Gastrocnemius medialis (tissue), 4 donors: ENCODE results near the gene RAD23A.

Experiments used
- POLR2A ChIP-seq, 2 donors: fragments of 450-650 bp; IDR thresholded peaks; one replicate each; pipeline ENCODE4 v1.6.1; 2017; ENCODE audit warnings: antibody characterized with exemption in 2 of 2, mild to moderate bottlenecking in 2 of 2, moderate library complexity in 2 of 2
- TF ChIP-seq, protein P1 (sequence below), 5 experiments: fragments of 450-650 bp in 3 of 5; fragments of 200-600 bp in 2 of 5; sonication (generic) in 2 of 5; IDR thresholded peaks in 4 of 5; conservative IDR thresholded peaks in 1 of 5; 1 replicate in 4 of 5; 2 replicates in 1 of 5; pipeline ENCODE4 v1.5.1; 2016 to 2019; ENCODE audit warnings: antibody characterized with exemption in 5 of 5, mild to moderate bottlenecking in 3 of 5, moderate library complexity in 3 of 5

DNA sequence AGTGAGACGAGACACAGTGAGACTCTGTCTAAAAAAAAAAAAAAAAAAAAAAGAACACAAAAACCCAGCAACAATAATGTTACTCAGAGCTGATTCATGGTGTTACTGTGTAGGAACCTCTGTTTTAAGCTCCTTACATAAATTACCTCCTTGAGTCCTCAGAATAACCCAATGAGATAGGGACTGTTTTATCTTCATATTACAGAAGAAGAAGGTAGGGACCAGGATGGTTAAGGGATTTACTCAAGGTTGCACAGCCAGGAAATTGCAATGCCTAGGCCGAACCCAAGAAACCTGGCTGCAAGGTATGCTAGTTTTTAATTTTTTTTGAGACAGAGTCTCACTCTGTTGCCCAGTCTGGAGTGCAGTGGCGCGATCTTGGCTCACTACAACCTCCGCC lies 22.2 kb downstream of the RAD23A start:
- TF ChIP-seq, protein P1, sequence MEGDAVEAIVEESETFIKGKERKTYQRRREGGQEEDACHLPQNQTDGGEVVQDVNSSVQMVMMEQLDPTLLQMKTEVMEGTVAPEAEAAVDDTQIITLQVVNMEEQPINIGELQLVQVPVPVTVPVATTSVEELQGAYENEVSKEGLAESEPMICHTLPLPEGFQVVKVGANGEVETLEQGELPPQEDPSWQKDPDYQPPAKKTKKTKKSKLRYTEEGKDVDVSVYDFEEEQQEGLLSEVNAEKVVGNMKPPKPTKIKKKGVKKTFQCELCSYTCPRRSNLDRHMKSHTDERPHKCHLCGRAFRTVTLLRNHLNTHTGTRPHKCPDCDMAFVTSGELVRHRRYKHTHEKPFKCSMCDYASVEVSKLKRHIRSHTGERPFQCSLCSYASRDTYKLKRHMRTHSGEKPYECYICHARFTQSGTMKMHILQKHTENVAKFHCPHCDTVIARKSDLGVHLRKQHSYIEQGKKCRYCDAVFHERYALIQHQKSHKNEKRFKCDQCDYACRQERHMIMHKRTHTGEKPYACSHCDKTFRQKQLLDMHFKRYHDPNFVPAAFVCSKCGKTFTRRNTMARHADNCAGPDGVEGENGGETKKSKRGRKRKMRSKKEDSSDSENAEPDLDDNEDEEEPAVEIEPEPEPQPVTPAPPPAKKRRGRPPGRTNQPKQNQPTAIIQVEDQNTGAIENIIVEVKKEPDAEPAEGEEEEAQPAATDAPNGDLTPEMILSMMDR (IDR thresholded peaks at IDR 0.05 in 4 of 5, conservative IDR thresholded peaks at IDR 0.05 in 1 of 5) = no peak
- no peak for TF ChIP-seq POLR2A (IDR thresholded peaks at IDR 0.05)
